ENCODE data around the gene ZNF724. TPM values are rescaled to one million over a fixed set of nuclear protein-coding genes. Genes with fewer than 3 reads are reported as not detected.
A peak's percentile ranks its signal among the peaks of the same experiment; 100 is the strongest.
"Not testable (repeated sequence)": the region's sequence is repeated elsewhere in the genome, so short reads cannot be mapped to it uniquely, and the experiment has no call there.

The ZNF724 gene
- 60.6 and 75.1 TPM in 2 replicates for total RNA-seq (ENCODE audit: low replicate concordance)

- Histone ChIP-seq H3K4me3 (peak within 1 kb of the TSS; percentile 98), H3K9ac (peak within 1 kb of the TSS; percentile 90), H3F3A (ENCODE audit: low read depth) (peaks cover 25% of the 10 kb centered on the region), H3K4me2 (peak within 1 kb of the TSS; percentile 87), H3K36me3 (peaks cover 26% of the 10 kb centered on the region), H2AFZ (replicated peaks) (peak within 1 kb of the TSS; percentile 36), H3K4me1 (peaks cover 18% of the 10 kb centered on the region), H3K27me3 (no peaks in the 10 kb centered on the region), H3K27ac (peak within 1 kb of the TSS; percentile 95), H3K9me3 (ENCODE audit: low read depth) (peaks cover 4% of the 10 kb centered on the region), H3K79me2 (ENCODE audit: low read depth) (peaks cover 48% of the 10 kb centered on the region), H4K20me1 (ENCODE audit: low read depth) (peaks cover 12% of the 10 kb centered on the region)
- H3K4me1 Mint-ChIP-seq: peaks cover 4% of the 10 kb centered on the region
- H3K36me3 Mint-ChIP-seq: peaks cover 39% of the 10 kb centered on the region
- DNase-seq (ENCODE audit: low spot score): peak; percentile 98
- peaks cover 41% of the 10 kb centered on the region for H3K9me3 Mint-ChIP-seq
- H3K27me3 Mint-ChIP-seq (ENCODE audit: insufficient read depth, low read depth): peaks cover 21% of the 10 kb centered on the region
- H3K4me3 Mint-ChIP-seq: peak within 1 kb of the TSS; percentile 97
- TF ChIP-seq EZH2 (IDR thresholded peaks at IDR 0.05): no peak
- TF ChIP-seq CTCF (IDR thresholded peaks at IDR 0.05): no peak
- no peak for TF ChIP-seq EZH2phosphoT487 (IDR thresholded peaks at IDR 0.05)
- H3K27ac Mint-ChIP-seq: peak within 1 kb of the TSS; percentile 98
Measured at GRCh38 chr19:23249911-23250649, at the start of gene ZNF724. Gene ZNF724 (minus strand): TSS chr19:23250394. CDS start chr19:23250242, 152 bp downstream.

- no peaks in the 10 kb centered on the region for H3K4me1 ChIP-seq
- no peaks in the 10 kb centered on the region for H4K20me1 ChIP-seq (ENCODE audit: low read depth)
- no peaks in the 10 kb centered on the region for H3K27me3 ChIP-seq
- H3K27ac Mint-ChIP-seq: no peak overlapping the region
- no peaks in the 10 kb centered on the region for H3K4me1 Mint-ChIP-seq
- no peak overlapping the region for H3K4me3 Mint-ChIP-seq
- no peaks in the 10 kb centered on the region for H3K79me2 ChIP-seq (ENCODE audit: low read depth)
- peaks cover 30% of the 10 kb centered on the region for H3K9me3 Mint-ChIP-seq
- H3K9me3 ChIP-seq (ENCODE audit: low read depth): peaks cover 3% of the 10 kb centered on the region
- no peak overlapping the region for H3K4me2 ChIP-seq
- no peak overlapping the region for H3K4me3 ChIP-seq
- TF ChIP-seq EZH2phosphoT487 (IDR thresholded peaks at IDR 0.05) (no peak), EZH2 (IDR thresholded peaks at IDR 0.05) (no peak), CTCF (IDR thresholded peaks at IDR 0.05) (no peak)
- H3K27ac ChIP-seq: no peak overlapping the region
- no peak overlapping the region for H3K9ac ChIP-seq
- no peaks in the 10 kb centered on the region for H3K36me3 Mint-ChIP-seq
- H3F3A ChIP-seq (ENCODE audit: low read depth): no peaks in the 10 kb centered on the region
- H3K27me3 Mint-ChIP-seq (ENCODE audit: insufficient read depth, low read depth): no peaks in the 10 kb centered on the region
- no peak overlapping the region for H2AFZ ChIP-seq (replicated peaks)
- DNase-seq (ENCODE audit: low spot score): no peak
- no peaks in the 10 kb centered on the region for H3K36me3 ChIP-seq
Measured at GRCh38 chr19:23294141-23294540, 43.9 kb upstream of the ZNF724 start.

- not testable (repeated sequence) for H3F3A ChIP-seq (ENCODE audit: low read depth); H3K36me3 ChIP-seq; H3K27me3 ChIP-seq; H3K27ac ChIP-seq; H3K4me1 ChIP-seq; H2AFZ ChIP-seq (replicated peaks); DNase-seq (ENCODE audit: low spot score); H3K4me3 Mint-ChIP-seq; H3K9ac ChIP-seq; H3K9me3 ChIP-seq (ENCODE audit: low read depth); H3K4me3 ChIP-seq; H3K27me3 Mint-ChIP-seq (ENCODE audit: insufficient read depth, low read depth); H3K79me2 ChIP-seq (ENCODE audit: low read depth); H3K4me1 Mint-ChIP-seq; H3K27ac Mint-ChIP-seq; H4K20me1 ChIP-seq (ENCODE audit: low read depth); H3K4me2 ChIP-seq; H3K36me3 Mint-ChIP-seq
- peaks cover 34% of the 10 kb centered on the region for H3K9me3 Mint-ChIP-seq
Measured at GRCh38 chr19:23289966-23290365, 39.8 kb upstream of the ZNF724 start.

GRCh38 chr19:23287620-23288019 lies 37.4 kb upstream of the ZNF724 start:
- Mint-ChIP-seq H3K9me3 (peaks cover 47% of the 10 kb centered on the region), H3K27me3 (ENCODE audit: insufficient read depth, low read depth) (no peaks in the 10 kb centered on the region), H3K36me3 (no peaks in the 10 kb centered on the region), H3K4me3 (no peak overlapping the region), H3K4me1 (no peaks in the 10 kb centered on the region), H3K27ac (no peak overlapping the region)
- DNase-seq (ENCODE audit: low spot score): no peak
- Histone ChIP-seq H3K4me2 (no peak overlapping the region), H3K36me3 (no peaks in the 10 kb centered on the region), H3K9me3 (ENCODE audit: low read depth) (peaks cover 1% of the 10 kb centered on the region), H3K27me3 (no peaks in the 10 kb centered on the region), H4K20me1 (ENCODE audit: low read depth) (no peaks in the 10 kb centered on the region), H3K27ac (no peak overlapping the region), H3F3A (ENCODE audit: low read depth) (no peaks in the 10 kb centered on the region), H3K4me3 (no peak overlapping the region), H2AFZ (replicated peaks) (no peak overlapping the region), H3K9ac (no peak overlapping the region), H3K79me2 (ENCODE audit: low read depth) (no peaks in the 10 kb centered on the region), H3K4me1 (no peaks in the 10 kb centered on the region)
- TF ChIP-seq EZH2 (IDR thresholded peaks at IDR 0.05) (no peak), EZH2phosphoT487 (IDR thresholded peaks at IDR 0.05) (no peak), CTCF (IDR thresholded peaks at IDR 0.05) (no peak)
